Hepatic stellate cell (primary cell): ENCODE data around the gene PWWP2B.
A peak's percentile ranks its signal among the peaks of the same experiment; 100 is the strongest.

ENCODE experiments used
- DNase-seq: peaks from one replicate; pipeline ENCODE4 v3.0.0; 2011; ENCODE audit warnings: low spot score

PWWP2B gene

DNA sequence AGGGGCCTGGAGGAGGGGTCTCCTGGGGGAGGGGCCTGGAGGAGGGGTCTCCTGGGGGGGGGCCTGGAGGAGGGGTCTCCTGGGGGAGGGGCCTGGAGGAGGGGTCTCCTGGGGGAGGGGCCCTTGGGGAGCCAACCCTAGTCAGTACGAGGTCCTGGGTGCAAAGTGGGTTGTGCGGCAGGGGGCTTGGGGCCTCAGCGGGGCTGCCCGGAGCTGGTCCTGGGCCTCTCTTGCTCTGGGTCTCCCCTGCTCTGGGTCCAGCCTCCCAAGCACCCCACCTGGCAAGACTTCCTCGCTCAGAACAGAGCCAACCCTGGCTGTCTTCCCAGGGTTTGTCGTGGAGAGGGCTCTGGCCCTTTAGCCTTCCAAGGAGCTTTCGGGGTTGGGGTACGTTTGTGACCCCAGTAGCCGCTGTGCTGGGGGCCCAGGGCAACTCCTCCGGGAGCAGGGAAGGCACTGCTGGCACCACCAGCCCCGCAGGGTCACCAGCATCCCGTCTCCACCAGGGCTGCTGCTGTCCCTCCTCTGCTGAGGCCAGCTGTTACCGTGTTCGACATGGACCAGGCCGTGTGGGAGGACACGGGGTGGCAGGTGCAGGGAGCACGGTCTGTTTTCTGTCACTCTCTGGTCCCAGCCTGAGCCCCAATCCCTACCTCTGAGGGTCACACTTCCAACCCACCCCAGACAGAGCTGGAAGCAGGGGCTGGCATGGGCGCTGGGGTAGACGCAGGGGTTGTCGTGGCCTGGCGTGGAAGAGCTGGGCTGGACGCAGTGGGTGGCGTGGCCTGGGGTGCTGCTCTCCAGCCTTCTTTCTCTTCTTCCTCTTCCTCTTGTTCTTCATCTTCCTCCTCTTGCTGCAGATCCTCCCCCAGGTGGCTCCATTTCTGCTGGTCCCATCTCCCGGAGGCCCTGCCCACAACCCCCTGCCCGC, 22.8 kb downstream of the PWWP2B start:
- no peak for DNase-seq

DNA sequence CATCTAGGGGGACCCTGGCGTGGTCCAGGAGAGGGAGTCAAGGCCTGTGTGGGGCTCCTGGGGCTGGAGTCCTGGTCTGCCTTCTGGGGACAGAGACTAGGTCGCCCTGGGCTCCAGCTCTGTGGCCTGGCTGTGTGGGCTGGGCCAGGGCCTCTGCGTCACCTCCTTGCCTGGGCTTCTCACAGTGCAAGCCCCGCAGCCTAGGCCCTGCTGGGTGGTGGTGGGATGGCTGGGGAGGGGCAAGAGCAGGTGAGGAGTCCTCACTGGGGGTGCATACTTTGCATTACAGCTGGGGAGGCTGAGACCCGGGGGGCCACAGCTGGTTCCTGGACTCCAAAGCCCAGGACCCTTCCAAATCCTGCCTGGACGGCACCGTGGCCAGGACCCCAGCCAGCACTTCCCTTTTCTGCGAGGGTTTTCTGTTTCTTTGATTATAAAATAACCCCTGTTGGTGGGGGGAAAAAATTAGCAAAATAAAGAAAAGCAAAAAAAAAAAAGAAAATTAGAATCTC, 23.5 kb downstream of the PWWP2B start:
- no peak for DNase-seq

DNA sequence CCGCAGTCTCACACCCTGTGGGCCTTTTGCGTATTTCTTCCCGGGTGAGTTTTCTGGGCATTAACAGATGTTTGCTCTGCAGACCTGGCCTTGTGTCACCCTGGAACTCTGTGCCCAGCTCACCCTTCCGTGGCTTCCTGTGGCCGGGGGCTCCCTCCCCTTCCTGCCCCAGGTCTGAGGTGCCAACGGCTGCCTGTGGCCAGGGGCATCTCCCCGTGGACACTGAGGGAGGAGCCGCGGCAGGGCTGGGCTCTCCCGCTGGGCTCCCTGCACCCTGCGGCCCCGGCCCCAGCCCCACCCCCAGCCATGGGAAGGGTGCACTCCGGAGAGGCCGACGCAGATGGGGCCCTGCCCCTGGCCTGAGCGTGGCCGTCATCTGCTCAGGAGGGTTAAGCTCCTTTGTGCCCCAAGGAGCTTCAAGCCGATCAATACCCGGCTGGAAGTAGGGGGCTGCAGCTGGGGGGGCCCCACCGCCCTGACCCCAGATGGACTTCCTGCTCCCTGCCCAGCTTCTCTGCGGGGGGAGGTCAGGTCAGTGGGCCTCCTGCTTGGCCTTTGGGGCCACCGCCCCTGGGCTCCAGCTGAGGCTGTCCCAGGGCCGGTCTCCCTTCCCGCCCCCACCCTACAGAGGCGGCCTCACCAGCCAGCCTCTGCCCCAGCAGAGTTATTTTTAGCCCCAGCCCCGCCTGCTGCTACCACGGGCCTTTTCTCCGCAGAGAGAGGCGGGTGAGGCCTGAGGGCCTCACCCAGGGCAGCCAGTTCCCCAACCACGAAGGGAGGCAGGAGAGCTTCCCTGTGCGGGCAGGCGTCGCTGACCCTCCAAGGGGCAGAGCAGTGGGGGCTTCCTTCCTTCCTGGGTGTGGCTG, 24.2 kb downstream of the PWWP2B start:
- peak; percentile 95 for DNase-seq

DNA sequence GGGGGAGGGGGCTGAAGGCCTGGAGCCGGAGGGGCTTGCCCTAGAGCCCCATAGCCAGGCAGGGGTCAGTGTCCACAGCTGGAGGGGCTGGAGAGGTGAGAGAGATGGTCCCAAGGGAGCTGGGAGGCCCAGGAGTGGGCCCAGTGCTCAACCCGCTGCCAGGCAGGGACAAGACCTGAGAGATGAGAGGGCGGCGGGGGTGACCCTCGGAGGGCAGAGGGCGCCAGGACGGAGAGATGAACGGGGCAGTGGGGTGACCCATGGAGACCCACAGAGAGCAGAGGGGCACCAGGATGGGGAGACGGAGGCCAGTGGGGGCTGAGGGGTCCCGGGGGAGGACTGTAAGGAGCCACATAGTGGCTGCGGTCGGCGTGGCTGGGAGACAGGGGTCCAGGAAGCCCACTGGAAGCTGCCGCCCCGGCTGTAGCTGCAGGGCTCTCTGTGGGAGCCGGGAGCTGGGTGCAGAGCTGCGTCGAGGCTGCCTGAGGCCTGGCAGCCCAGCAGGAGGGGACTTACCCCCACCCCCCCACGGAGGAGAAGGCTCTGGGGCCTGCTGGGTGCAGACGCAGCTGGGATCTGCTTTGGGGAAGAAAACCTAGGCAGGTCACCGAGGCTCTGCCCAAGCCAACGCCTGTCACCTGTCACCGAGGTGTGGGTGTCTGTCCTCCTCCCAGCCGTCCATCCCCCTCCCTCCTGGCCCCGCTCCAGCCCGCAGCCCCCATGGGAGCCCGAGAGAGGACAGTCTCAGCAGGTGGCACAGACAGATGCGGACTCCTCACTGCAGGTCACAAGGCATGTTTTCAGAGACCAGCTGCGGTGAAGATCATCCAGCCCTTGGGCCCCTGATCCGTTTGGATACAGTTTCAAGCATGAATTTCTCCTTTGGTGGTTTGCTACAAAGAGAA, 25.1 kb downstream of the PWWP2B start:
- no peak for DNase-seq

DNA sequence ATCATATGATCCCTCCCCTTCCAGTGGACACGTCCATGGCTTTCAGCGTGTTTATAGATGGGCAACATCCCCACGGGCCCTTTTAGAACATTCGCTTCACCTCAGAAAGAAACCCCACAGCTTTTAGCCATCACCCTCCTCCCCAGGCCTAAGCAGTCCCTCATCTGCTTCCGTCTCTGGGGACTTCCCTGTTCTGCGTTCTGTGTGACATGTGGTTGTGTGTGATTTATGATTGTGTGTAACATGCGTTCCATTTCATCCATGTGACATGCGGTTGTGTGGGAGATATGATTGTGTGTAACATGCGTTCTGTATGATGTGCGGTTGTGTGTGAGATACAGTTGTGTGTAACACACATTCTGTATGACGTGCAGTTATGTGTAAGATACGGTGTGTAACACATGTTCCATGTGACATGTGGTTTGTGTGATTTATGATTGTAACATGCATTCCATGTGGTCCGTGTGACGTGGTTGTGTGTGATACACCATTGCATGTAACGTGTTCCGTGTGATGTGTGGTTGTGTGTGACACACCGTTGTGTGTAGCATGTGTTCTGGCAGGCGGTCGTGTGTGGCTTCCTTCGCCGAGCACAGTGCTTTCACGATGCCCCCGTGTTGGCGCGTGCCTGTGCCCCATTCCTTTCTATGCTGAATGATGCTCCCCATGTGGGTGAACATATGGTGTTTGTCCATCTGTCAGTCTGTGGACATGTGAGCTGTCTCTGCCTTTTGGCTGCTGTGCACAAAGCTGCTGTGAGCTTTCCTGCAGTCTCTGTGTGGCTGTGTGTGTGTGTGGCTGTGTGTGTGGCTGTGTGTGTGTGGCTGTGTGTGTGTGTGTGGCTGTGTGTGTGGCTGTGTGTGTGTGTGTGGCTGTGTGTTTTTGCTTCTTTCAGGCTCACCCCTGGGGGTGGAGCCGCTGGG, 26.2 kb downstream of the PWWP2B start:
- DNase-seq: no peak

DNA sequence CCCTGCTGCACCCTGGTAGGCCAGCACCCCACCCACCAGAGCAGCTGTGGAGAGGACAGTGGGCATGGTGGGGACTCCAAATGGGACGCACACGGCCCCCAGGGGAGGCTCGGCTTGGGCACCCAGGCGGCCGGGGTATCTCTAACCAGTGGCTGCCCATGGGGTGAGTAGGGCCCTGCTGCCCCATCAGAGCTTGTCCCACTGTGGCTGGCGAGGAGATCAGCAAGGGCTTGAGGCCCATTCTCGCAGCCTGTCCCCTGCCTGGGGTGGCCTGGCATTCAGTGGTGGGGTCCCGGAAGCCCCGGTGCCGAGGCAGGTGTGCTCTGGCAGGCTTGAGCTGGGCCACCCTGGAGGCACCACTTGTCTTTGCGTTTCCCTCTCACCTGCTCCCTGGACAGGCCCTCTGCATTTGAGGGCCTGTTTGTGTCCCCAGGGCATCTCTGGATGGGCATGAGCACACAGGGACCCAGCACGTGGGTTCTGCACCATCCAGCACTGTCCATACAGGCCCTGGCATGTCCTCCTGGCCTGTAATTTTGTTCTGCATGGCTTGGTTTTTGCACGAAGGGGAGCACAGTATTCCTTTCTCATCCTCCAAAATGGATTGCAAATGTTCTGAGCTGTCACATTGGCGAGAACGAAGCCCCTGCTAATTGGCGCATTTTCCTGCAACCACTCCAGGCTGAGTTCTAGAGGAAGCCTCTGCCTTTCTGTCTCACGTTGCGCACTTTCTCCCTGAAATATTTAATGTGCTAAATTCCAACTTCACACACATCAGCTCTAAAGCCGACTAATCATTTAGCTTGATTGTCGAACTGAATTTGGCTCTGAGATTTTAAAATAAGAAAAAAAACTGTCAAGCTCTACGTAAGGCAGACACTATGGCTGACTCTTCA, 27.2 kb downstream of the PWWP2B start:
- DNase-seq: no peak

DNA sequence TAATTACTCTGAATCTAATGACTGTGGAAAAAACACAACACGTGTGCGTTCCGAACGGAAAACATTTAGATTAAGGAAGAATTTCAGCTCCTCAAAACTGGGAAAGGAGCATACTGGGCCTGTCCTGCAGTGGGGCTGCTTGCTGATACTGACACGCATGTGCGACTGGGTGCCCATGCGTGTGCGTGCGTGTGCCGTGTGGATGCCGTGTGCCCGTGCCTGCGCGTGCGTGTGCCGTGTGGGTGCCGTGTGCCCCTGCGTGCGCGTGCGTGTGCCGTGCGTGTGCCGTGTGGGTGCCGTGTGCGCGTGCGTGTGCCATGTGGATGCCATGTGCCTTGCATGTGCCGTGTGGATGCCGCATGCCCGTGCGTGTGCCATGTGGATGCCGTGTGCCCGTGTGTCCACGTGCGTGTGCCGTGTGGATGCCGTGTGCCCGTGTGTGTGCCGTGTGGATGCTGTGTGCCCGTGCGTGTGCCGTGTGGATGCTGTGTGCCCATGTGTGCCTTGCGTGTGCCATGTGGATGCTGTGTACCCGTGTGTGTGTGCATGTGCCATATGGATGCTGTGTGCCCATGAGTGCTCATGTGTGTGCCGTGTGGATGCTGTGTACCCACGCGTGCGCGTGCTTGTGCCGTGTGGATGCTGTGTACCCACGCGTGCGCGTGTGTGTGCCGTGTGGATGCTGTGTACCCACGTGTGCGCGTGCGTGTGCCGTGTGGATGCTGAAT, 28.2 kb downstream of the PWWP2B start:
- DNase-seq: no peak

DNA sequence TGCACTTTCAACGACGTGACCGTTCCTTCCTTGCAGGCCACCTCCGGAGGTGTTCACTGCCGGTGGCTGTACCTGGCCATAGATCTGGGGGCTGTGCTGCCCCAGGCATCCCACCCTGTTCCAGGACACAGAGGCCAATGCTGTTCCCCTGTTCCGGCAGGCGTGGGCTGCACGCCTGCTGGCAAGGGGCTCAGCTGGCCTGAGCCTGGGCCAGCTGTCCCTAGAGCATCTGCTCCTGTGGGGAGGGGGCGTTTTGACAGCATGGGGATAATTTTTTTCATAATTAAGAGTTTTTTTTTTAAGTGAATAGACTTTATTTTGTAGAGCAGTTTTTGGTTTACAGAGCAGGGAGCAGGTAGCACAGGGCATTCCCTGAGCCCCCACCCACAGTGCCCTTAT, 28.8 kb downstream of the PWWP2B start:
- DNase-seq: no peak

DNA sequence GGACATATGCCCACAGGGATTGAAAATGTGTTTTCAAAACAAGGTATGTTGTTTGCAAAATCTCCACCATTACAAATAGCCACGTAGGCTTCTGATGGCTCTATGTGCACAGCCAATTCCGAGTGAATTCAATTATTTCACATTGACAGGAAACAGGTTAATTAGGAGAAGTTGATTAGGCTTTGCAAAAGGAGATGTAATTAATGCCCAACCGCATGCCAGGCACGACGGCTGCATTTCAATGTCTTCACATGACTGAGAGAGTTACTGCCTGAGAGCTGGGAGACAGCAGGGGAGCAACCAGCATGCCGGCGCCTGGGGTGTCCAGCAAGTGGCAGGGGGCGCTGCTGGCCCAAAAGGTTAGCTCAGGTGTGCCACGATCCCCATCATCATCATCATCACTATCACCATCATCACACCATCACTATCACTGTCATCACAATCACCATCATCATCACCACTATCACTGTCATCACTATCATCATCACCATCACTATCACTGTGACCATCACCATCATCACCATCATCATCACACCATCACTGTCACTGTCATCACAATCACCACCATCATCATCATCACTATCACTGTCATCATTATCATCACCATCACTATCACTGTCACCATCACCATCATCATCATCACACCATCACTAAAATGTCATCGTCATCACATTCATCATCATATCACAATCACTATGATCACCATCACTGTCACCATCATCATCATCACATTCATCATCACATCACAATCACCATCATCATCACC, 30.2 kb downstream of the PWWP2B start:
- no peak for DNase-seq

DNA sequence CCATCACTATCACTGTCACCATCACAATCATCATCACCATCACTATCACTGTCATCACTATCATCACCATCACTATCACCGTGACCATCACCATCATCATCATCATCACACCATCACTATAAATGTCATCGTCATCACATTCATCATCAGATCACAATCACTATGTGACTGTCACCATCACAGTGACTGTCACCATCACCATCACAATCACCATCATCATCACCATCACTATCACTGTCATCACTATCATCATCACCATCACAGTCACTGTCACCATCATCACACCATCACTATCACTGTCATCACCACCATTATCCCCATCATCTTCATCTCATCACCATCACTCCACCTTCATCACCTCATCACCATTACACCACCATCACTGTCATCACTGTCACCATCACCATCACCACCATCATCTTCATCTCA, 31.0 kb downstream of the PWWP2B start:
- no peak for DNase-seq

DNA sequence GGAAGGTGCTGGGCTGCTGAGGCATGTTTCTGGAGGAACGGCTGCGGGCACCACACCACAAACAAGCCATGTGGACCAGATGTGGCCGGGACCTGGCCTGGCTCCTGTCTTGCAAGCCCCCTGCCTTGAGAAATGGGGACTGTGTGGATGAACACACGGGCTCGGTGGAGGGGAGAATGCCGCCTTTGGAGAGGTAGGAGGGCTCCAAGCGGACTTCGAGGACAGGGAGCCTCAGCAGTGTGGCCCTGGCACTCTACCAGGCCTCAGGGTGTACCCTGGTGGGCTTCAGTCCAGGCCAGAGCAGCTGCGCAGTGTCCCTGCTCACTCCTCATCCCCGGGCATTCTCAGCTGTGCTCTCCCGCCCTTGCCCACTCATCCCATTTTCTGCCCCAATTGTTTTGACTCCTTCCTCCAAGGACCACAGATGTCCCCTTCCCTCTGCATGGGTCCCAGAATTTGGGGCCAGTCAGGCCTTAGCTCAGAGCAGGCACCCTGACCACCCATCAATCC, 31.5 kb downstream of the PWWP2B start:
- no peak for DNase-seq

DNA sequence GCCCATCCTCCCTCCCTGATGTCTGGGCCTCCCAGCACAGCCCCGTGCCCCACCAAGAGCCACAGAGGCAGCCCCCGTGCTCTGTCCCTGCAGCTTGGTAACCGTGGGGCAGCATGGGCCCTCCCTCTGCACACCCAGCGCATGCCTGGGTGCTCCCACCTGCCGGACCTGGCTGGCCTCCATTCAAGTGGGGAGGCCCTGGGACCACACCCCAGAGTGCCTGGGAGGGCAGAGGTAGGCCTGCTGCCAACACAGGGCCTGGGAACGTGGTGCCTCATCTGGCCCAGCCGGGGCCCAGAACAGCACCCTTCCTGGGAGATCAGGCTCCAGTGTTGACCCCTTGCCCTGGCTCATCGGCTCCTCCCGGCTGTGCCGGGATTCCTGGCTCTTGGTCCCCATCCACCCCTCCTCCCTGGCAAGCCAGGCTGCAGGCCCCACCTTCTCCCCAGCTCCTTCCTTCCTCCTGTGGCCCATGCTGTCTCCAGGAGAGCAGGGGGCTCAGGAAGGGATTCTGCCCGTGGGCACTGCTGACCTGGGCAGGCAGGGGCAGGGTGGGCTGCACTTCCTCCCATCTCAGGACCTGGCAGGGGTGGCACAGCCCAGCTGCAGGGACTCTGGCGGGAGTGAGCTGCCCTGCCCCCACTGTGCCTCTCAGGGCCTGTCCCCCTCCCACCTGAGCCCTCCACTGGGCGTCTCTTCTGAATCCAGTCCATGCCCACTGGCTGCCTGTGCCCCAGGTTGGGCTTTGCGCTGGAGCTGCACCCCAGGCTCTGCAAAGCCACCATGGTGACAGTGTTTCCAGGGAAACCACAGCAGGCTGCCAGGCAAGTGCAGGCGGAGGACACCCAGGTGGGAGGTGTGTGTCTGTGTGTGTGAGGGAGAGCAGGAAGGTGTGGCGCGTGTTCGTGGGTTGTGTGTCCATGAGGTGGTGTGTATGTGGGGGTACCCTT, 32.6 kb downstream of the PWWP2B start:
- DNase-seq: no peak

DNA sequence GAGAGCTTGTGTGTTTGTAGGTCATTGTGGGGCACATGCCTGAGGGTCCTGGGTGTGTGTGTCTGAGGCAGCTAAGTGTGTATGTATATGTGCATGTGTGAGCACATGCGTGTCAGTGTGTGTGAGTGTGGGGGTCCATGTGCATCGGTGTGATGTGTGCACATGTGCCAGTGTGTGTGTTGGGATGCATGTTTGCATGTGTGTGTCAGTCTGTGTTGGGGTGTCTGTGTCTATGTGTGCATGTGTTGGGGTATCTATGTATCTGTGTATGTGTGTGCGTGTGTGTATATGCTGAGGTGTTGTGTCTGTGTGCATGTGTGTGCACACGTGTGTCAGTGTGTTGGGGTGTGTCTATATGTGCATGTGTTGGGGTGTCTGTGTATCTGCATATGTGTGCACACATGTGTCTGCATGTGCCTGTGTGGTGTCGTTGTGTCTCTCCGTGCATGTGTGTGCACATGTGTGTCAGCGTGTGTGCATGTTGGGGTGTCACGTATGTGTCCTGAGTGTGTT, 33.3 kb downstream of the PWWP2B start:
- DNase-seq: no peak

DNA sequence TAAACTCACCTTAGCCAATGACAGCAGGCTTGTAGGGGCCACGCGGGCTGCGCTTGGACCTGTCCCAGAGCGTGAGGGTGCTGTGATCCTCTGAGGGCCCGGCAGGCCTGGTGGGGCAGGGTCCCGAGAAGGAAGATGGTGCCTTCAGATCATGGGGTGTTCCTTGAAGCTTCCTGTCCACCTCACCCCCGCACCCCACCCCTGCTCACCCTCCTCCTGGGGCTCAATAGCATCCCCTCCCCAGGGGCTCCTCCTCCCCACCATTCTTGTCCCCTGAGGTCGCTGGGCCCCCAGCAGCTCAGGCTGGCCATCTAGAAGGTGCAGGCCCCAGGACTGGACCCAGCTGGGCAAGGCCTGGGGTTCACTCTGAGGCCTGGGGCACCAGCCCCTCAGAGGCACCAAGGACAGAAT, 33.9 kb downstream of the PWWP2B start:
- no peak for DNase-seq

DNA sequence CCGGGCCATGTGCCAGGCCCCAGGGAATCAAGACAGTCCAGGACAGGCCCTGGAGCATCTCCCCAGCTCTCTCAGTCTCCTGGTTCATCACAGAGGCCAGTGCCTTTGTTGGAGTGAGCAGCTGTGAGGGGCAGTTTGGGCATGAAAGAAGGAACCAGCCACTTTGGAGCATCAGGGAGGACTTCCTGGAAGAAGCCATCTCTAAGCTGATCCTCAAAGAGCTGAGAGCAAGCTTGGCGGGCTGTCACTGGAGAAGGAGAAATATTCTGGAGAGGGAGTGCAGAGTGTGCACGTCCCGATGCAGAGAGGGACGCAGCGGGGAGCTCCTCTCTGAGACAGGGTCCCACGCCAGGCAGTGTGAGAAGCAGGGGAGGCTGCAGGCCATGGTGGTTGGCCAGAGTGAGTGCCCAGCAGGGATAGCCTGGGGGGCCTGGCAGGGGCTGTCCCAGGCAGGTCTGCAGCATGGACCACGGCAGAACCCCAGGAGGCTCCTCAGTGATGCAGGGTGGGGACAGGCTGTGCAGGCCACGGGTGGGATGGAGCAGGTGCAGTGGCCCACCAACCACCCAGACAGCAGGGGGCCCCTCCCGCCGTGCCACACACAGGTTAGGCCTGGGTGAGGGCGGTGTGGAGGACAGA, 34.7 kb downstream of the PWWP2B start:
- DNase-seq: no peak

DNA sequence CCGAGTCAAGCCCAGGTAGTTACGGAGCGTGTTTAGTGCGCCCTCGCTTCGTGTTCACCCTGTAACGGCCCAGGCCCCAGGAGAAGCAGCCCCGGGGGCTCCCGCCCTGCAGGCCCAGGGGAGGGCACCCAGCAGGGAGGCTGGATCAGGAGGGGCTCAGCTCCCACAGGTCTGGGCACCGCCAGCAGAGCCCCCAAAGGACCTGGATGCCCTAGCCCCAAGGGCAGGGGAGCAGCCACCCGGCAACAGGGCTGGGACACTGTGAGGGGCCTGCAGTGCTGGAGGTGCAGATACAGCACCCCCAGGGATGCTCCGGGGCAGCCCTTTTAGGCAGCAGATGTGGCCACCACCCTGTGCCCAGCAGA, 35.2 kb downstream of the PWWP2B start:
- no peak for DNase-seq
